DOHH2 (cell line): ENCODE measurements around the gene ARHGEF1.

Source experiments
- EZH2phosphoT487 ChIP-seq: fragments of 200-600 bp; sonication (generic); IDR thresholded peaks from 2 replicates; pipeline ENCODE4 v1.6.1; 2017; ENCODE audit warnings: borderline replicate concordance, mild to moderate bottlenecking, antibody characterized with exemption, low read length, moderate library complexity, mixed read lengths
- TF ChIP-seq, protein P1 (sequence below): fragments of 200-600 bp; sonication (generic); IDR thresholded peaks from one replicate; pipeline ENCODE4 v1.5.1; 2014; ENCODE audit warnings: antibody characterized with exemption, mild to moderate bottlenecking, low read depth, low read length; ENCODE audit not compliant: poor library complexity, severe bottlenecking

DNA sequence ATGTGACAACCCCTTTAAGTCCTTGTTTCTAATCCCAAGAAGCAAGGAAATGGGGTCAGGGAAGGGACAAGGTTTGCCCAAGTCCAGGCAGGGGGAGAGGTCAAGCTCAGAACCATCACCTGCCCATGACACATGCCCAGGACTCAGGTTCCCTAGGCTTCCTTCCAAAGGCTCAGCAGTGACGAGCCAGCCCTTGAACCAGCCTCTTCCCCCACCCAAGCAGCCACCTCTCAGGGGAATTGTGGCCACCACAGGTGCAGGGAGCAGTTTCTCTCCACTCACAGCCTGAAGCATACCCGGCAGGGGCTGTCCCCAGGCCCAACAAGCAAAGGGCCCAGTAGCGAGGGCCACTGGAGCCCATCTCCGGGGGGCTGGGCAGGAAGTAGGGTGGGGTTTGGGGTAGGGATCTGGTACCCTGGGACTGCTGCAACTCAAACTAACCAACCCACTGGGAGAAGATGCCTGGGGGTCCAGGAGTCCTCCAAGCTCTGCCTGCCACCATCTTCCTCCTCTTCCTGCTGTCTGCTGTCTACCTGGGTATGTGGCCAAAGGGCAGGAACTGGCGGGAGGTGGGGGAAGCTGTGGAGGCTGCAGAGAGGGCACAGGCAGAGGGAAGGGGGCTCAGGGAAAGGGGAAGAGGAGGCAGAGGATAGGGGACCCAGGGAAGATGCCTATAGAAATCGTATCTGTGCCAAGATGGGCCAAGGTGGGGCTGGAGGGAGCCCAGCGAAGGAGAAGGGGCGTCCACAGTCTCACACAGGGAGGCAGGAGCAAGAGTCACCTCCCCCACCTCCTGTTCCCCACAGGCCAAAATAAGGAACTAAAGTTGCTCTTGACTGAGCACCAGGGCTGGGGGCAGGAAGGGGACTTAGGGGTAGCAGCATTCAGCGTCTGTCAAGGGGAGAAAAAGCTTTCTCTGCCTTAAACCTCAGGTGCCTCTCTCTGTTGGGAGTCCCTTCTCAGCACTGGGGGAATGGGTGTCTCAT is 5.8 kb upstream of the ARHGEF1 start, which contains the start of gene CD79A:
- TF ChIP-seq, protein P1, sequence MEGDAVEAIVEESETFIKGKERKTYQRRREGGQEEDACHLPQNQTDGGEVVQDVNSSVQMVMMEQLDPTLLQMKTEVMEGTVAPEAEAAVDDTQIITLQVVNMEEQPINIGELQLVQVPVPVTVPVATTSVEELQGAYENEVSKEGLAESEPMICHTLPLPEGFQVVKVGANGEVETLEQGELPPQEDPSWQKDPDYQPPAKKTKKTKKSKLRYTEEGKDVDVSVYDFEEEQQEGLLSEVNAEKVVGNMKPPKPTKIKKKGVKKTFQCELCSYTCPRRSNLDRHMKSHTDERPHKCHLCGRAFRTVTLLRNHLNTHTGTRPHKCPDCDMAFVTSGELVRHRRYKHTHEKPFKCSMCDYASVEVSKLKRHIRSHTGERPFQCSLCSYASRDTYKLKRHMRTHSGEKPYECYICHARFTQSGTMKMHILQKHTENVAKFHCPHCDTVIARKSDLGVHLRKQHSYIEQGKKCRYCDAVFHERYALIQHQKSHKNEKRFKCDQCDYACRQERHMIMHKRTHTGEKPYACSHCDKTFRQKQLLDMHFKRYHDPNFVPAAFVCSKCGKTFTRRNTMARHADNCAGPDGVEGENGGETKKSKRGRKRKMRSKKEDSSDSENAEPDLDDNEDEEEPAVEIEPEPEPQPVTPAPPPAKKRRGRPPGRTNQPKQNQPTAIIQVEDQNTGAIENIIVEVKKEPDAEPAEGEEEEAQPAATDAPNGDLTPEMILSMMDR = no peak
- TF ChIP-seq EZH2phosphoT487 = no peak
